Endothelial cell of umbilical vein (primary cell): ENCODE measurements around the gene CD5L. TPM values are rescaled to one million over a fixed set of nuclear protein-coding genes. Genes with fewer than 3 reads are reported as not detected.

Source experiments
- BruUV-seq: library from RNA; stranded (reverse); fragments of 400-500 nt; replicated peaks from 2 replicates; lab custom pipeline; 2021; lab: Mats Ljungman, UMichigan
- CTCF ChIA-PET: fragments of 300-600, 350-600 bp; sonication (Branson Sonifier 250); formaldehyde crosslinking; loops from one replicate; lab custom pipeline; 2021; ENCODE audit warnings: antibody characterized with exemption, inconsistent platforms; lab: Charles Lee
- POLR2A ChIA-PET: fragments of 300-600, 350-600 bp; sonication (Branson Sonifier 250); formaldehyde crosslinking; loops from one replicate; lab custom pipeline; 2021; ENCODE audit warnings: antibody characterized with exemption, inconsistent platforms; lab: Charles Lee
- DNase-seq: peaks from one replicate; pipeline ENCODE4 v3.0.0-alpha.2; 2011; ENCODE audit warnings: low read depth, low spot score
- FAIRE-seq: peaks from 2 replicates; lab custom pipeline; 2011; peaks lifted over from hg19 to GRCh38; lab: Jason Lieb, UNC
- H2AFZ ChIP-seq: 2 replicates; pipeline ENCODE4 v1.6.0; 2012; ENCODE audit warnings: low read depth, low read length, control low read depth, inconsistent platforms
- H3K27ac ChIP-seq: 2 replicates; pipeline ENCODE4 v1.5.1; 2011; ENCODE audit warnings: low read depth, mild to moderate bottlenecking, control low read depth, low read length, moderate library complexity; ENCODE audit not compliant: insufficient read depth
- H3K27me3 ChIP-seq, 2 experiments: 2 replicates each; pipeline versions ENCODE4 v1.6.0 to v1.6.1; 2011; ENCODE audit warnings: low read length in 2 of 2, mixed read lengths in 1 of 2; ENCODE audit not compliant: control insufficient read depth in 2 of 2, insufficient read depth in 2 of 2
- H3K36me3 ChIP-seq, 2 experiments: 2 replicates in 1 of 2; 3 replicates in 1 of 2; pipeline ENCODE4 v1.5.1; 2011; ENCODE audit warnings: low read length in 2 of 2, mild to moderate bottlenecking in 1 of 2, moderate library complexity in 1 of 2; ENCODE audit not compliant: control insufficient read depth in 2 of 2, insufficient read depth in 2 of 2; ENCODE audit errors: extremely low read depth in 1 of 2
- H3K4me1 ChIP-seq: 3 replicates; pipeline ENCODE4 v1.5.1; 2011; ENCODE audit warnings: mild to moderate bottlenecking, low read length; ENCODE audit not compliant: control insufficient read depth, insufficient read depth; ENCODE audit errors: extremely low read depth
- H3K4me2 ChIP-seq: 2 replicates; pipeline ENCODE4 v1.6.1; 2011; ENCODE audit warnings: low read length, control low read depth, mixed read lengths; ENCODE audit not compliant: insufficient read depth
- H3K4me3 ChIP-seq, 3 experiments: fragments of 200-600 bp in 1 of 3; sonication (generic), shearing (Covaris generic) in 1 of 3; replicated peaks in 1 of 3; 2 replicates each; pipeline ENCODE4 v1.5.1; 2011 to 2016; ENCODE audit warnings: control low read depth in 3 of 3, low read length in 3 of 3, mild to moderate bottlenecking in 2 of 3, inconsistent platforms in 1 of 3, low read depth in 1 of 3, moderate library complexity in 1 of 3; ENCODE audit not compliant: insufficient read depth in 1 of 3
- H3K79me2 ChIP-seq: 2 replicates; pipeline ENCODE4 v1.6.0; 2012; ENCODE audit warnings: low read length, inconsistent platforms; ENCODE audit not compliant: control insufficient read depth, insufficient read depth
- H3K9ac ChIP-seq: replicated peaks from 2 replicates; pipeline ENCODE3; 2011; ENCODE audit warnings: low read length, control low read depth; ENCODE audit not compliant: insufficient read depth; ENCODE audit errors: extremely low read depth
- H3K9me1 ChIP-seq: replicated peaks from 3 replicates; pipeline ENCODE4 v1.6.0; 2011; ENCODE audit warnings: mild to moderate bottlenecking, low read length; ENCODE audit not compliant: control insufficient read depth, insufficient read depth; ENCODE audit errors: extremely low read depth
- H3K9me3 ChIP-seq: replicated peaks from 2 replicates; pipeline ENCODE4 v1.5.1; 2012; ENCODE audit warnings: low read length, inconsistent platforms; ENCODE audit not compliant: control insufficient read depth, insufficient read depth
- H4K20me1 ChIP-seq: replicated peaks from 2 replicates; pipeline ENCODE3; 2011; ENCODE audit warnings: mild to moderate bottlenecking, low read length; ENCODE audit not compliant: control insufficient read depth, insufficient read depth; ENCODE audit errors: extremely low read depth
- CTCF ChIP-seq, 2 donors: IDR thresholded peaks; 1 replicate in 1 of 2; 2 replicates in 1 of 2; pipeline ENCODE4 v1.5.1; 2011; ENCODE audit warnings: low read length in 2 of 2, mild to moderate bottlenecking in 2 of 2, moderate library complexity in 2 of 2, control low read depth in 1 of 2, inconsistent platforms in 1 of 2, low read depth in 1 of 2; ENCODE audit not compliant: insufficient read depth in 1 of 2; ENCODE audit errors: extremely low read depth in 1 of 2
- EZH2 ChIP-seq: IDR thresholded peaks from 2 replicates; pipeline ENCODE4 v1.6.1; 2012; ENCODE audit warnings: borderline replicate concordance, low read depth, mild to moderate bottlenecking, moderate library complexity, low read length, inconsistent platforms; ENCODE audit not compliant: severe bottlenecking
- FOS ChIP-seq: IDR thresholded peaks from 2 replicates; pipeline ENCODE4 v1.6.1; 2011; ENCODE audit warnings: mild to moderate bottlenecking, low read length, moderate library complexity, borderline replicate concordance; ENCODE audit not compliant: insufficient read depth
- GATA2 ChIP-seq: IDR thresholded peaks from 2 replicates; pipeline ENCODE4 v1.7.0; 2011; ENCODE audit warnings: low read depth, mild to moderate bottlenecking, moderate library complexity, mixed read lengths, low read length; ENCODE audit not compliant: insufficient read length, insufficient read depth
- JUN ChIP-seq: IDR thresholded peaks from 2 replicates; pipeline ENCODE4 v1.6.1; 2011; ENCODE audit warnings: borderline replicate concordance, low read depth; ENCODE audit not compliant: insufficient read length, insufficient read depth
- MAX ChIP-seq: IDR thresholded peaks from 2 replicates; pipeline ENCODE4 v1.6.1; 2011; ENCODE audit not compliant: insufficient read depth, insufficient read length
- MYC ChIP-seq: IDR thresholded peaks from one replicate; pipeline ENCODE4 v1.6.1; 2011; ENCODE audit warnings: mild to moderate bottlenecking, low read depth, low read length
- POLR2A ChIP-seq: IDR thresholded peaks from 2 replicates; pipeline ENCODE4 v1.6.1; 2012; ENCODE audit warnings: low read depth, mild to moderate bottlenecking, control low read depth, low read length
- POLR2AphosphoS5 ChIP-seq: IDR thresholded peaks from 2 replicates; pipeline ENCODE4 v1.6.1; 2012; ENCODE audit warnings: low read depth, mild to moderate bottlenecking, control low read depth, low read length, moderate library complexity; ENCODE audit not compliant: insufficient read depth
- dilution Hi-C: fragments of 300-500 bp; cut with MboI; formaldehyde crosslinking; loops from one replicate; pipeline ENCODE4 v1.15.0; 2019; ENCODE audit warnings: low sequenced_read_pairs; ENCODE audit not compliant: extremely low pct_ligation_motif_present
- intact Hi-C: fragments of 100-400 bp; cut with micrococcal nuclease; formaldehyde crosslinking; loops from one replicate; pipeline ENCODE4 v1.10.0; 2022
- polyA plus RNA-seq, 4 experiments: library from polyadenylated mRNA; depleted of rRNA in 3 of 4; stranded (reverse) in 3 of 4; unstranded in 1 of 4; fragments of >200 nt; gene quantifications; 2 replicates each; pipeline versions ENCODE4 v1.2.1 to v1.2.3, GENCODE V29; 2011 to 2012; ENCODE audit warnings: missing spikeins in 1 of 4
- total RNA-seq: library from RNA; stranded (reverse); gene quantifications from 2 replicates; pipeline ENCODE4 v1.2.3, GENCODE V29; 2021

Gene CD5L
- total and polyA plus RNA-seq, 2 donors (not counting 3 experiments of a cell fraction or from before 2014, with no cell fraction given) = not detected

DNA sequence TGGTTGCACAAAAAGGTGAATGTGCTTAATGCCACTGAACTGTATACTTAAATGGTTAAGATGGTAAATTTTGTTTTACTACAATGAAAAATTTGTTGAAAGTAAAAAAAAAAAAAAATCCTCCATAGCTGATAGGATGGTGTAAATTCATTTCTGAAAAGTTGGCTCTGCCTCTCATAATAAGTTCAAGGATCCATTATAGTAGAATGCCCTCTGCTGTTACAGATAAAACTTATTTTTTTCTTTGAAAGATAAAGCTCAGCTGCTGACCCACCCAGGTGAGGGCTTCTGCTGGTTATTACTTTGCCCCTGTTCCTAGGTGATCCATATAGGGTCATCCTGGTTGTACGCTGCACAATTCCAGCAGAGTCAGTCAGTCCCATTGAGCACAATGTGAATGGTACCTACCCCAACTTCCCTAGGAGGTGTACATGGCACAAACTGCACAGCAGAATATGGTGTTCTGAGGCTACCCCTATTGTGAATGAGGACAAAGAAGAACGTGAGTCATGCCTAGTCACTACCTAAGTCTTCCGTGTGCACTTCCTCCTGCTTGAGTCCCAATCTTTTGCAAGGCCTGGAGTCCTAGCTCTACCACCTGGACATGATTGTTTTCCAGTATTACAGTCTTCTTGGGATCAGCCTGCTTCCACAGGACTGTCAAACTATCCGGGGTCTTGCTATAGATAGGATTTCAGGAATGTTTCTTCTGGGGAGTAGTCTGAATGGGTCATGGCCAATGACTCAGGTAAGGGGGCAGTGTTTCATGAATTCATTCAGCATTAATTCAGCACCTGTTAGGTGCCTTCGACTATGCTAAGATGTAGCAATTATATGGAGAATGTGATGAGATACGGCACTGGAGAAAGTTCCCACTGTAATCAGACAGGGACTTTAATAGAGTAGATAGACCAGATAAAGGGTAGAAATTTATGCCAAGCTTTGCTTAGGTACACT is 20.8 kb upstream of the CD5L start:
- H3K9me1 ChIP-seq = no peaks in the 10 kb centered on the region
- CTCF ChIA-PET = no interaction called here
- no TSS peak for BruUV-seq
- intact Hi-C loops = no loop called here
- H3K79me2 ChIP-seq = no peaks in the 10 kb centered on the region
- H2AFZ ChIP-seq = no peak overlapping the region
- H3K4me2 ChIP-seq = no peak overlapping the region
- DNase-seq = no peak
- no peak overlapping the region for H3K9ac ChIP-seq
- H3K4me1 ChIP-seq = no peaks in the 10 kb centered on the region
- TF ChIP-seq FOS (no peak), MAX (no peak), POLR2A (no peak), JUN (no peak), CTCF (IDR thresholded peaks at IDR 0.05; ENCODE audit: extremely low read depth in 1 of 2, insufficient read depth in 1 of 2, low read depth in 1 of 2, low read length in 2 of 2) (no peak), EZH2 (no peak), GATA2 (no peak), POLR2AphosphoS5 (no peak), MYC (no peak)
- H3K27me3 ChIP-seq = no peaks in the 10 kb centered on the region
- no peaks in the 10 kb centered on the region for H4K20me1 ChIP-seq
- POLR2A ChIA-PET = no interaction called here
- no peaks in the 10 kb centered on the region for H3K9me3 ChIP-seq
- H3K4me3 ChIP-seq = no peak overlapping the region
- no peaks in the 10 kb centered on the region for H3K36me3 ChIP-seq
- no peak overlapping the region for H3K27ac ChIP-seq
- FAIRE-seq = no peak
- dilution Hi-C loops = no loop called here
